Activated naive CD8-positive, alpha-beta T cell treated with anti-CD3 and anti-CD28 coated beads for 36 hours (primary cell): ENCODE results near the gene GATAD2A. TPM values are rescaled to one million over a fixed set of nuclear protein-coding genes. Genes with fewer than 3 reads are reported as not detected.

Experiments used
- DNase-seq: peaks from one replicate; pipeline ENCODE4 v3.0.0; 2021
- H3K27ac Mint-ChIP-seq: one replicate; pipeline ENCODE4 v1.8.0; 2022; ENCODE audit warnings: mild to moderate bottlenecking, moderate library complexity, mixed read lengths
- H3K27me3 Mint-ChIP-seq: one replicate; pipeline ENCODE4 v1.8.0; 2022; ENCODE audit warnings: mild to moderate bottlenecking, mixed read lengths
- H3K36me3 Mint-ChIP-seq: one replicate; pipeline ENCODE4 v1.8.0; 2021; ENCODE audit warnings: mild to moderate bottlenecking, mixed read lengths
- H3K4me1 Mint-ChIP-seq: one replicate; pipeline ENCODE4 v1.8.0; 2021; ENCODE audit warnings: mixed read lengths
- H3K4me3 Mint-ChIP-seq: one replicate; pipeline ENCODE4 v1.8.0; 2022; ENCODE audit warnings: mild to moderate bottlenecking, moderate library complexity, mixed read lengths
- H3K9me3 Mint-ChIP-seq: one replicate; pipeline ENCODE4 v1.8.0; 2022; ENCODE audit warnings: mixed read lengths
- total RNA-seq, 2 experiments: library from RNA; stranded (reverse); gene quantifications; one replicate each; pipeline ENCODE4 v1.2.3, GENCODE V29; 2021

The GATAD2A gene
- total RNA-seq, 2 experiments from 2014 or later: 196 to 202 TPM

DNA sequence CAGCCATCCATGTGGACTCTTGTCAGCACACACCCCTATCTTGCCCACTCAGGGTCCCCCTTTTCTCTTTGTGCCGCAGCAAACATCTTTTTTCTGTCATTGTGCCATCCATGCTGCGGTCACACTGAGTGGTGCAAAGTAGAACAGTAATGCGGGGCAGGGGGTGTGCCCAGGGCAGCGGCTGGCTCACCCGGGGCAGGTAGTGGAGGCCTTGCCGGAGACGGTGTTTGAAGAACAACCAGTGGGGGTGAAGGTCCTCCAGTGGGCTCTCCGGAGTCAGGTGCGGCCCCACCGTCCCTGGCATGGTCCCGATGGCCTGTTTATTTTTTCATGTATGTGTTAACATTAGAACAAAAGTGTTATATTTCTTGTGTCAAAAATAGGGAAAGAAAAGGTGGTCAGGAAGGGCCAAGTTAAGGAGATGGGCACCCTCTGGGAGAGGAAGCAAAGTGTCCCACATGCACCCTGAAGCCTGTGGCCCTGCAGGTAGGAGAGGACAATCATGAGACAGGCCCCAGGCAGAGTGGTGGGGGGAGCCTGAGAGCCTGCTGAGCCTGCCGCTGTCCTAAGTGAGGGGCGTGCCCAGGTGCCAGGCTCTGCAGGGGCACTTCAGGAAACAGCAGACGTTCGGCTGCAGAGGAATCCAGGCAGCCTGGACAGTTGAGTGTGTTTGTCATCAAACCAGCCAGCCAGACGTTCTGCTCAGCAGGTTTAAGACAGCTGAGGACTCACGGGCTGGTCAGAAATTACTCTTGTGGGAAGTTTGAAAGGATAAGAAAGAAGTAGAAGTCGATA, 97.5 kb downstream of the GATAD2A start:
- no peaks in the 10 kb centered on the region for H3K4me1 Mint-ChIP-seq
- H3K9me3 Mint-ChIP-seq: no peaks in the 10 kb centered on the region
- H3K4me3 Mint-ChIP-seq: no peak overlapping the region
- H3K27me3 Mint-ChIP-seq: peaks cover 2% of the 10 kb centered on the region
- DNase-seq: no peak
- peak overlapping the region; percentile 38 for H3K27ac Mint-ChIP-seq
- peaks cover 17% of the 10 kb centered on the region for H3K36me3 Mint-ChIP-seq

DNA sequence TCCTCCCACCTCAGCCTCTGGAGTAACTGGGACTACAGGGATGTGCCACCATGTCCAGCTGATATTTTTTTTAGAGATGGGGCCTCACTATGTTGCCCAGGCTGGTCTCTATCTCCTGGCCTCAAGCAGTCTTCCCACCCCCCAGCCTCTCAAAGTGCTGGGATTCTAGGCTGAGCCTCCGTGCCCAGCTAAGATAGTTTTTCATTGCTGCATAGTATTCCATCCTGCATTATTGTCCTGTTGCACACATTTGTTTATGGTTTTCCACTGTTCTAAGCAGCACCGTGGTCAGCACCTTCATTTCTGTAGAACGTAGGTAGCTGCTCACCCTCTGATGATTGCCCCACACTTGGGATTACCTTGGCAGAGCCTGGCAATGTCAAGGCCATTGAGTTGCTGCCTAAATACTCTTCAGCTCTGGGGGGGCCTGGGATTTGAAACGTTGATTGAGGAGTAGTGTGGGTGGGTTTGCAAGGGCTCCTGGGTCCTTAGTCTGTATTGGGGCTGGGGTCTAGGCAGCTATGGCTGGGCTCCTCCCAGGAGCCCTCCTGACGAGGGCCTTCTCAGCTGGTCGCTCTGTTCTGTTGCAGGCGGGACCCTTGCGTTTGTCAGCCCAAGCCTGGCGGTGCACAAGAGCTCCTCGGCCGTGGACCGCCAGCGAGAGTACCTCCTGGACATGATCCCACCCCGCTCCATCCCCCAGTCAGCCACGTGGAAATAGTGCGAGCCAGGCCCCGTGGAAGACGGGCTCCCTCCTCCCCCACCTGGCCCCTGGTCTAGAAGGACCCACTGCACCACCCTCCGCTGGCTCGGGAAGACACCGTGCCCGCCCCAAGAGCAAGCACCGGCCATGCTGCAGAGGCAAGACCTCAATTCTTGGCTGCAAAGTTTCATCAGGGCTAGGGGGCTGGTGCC, 99.5 kb downstream of the GATAD2A start:
- H3K4me1 Mint-ChIP-seq: no peaks in the 10 kb centered on the region
- H3K36me3 Mint-ChIP-seq: peaks cover 14% of the 10 kb centered on the region
- H3K4me3 Mint-ChIP-seq: no peak overlapping the region
- DNase-seq: no peak
- no peaks in the 10 kb centered on the region for H3K27me3 Mint-ChIP-seq
- no peak overlapping the region for H3K27ac Mint-ChIP-seq
- H3K9me3 Mint-ChIP-seq: no peaks in the 10 kb centered on the region

DNA sequence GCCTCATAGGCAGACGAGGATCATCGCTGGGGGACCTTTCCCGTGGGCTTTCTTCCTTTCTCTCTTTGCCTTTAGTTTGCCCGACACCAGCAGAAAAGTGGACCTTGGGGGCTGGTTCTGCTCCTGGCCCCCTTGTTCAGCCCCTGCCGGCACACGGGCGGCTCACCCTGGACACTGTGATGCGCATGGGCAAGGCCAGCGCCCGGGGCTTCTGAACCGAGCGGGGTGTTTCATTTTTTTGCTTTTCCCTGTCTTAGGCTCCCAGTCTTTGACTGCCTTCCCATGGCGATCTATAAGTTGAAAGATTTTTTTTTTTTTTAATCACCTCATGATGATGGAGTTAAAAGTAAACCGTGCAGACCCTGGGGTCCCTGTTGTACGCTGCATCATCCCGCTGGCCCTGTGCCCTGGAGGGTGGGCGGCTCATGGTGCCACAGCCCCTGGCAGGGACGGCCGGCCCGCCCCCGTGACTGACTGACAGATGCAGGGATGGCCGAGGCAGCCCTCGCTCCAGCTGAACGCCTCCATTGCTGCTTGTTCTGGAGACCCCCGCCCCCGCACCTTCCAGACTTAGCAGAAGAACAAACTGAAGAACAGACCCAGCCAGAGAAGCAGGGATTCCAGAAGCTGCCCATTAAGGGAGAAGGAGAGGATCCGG, 100.3 kb downstream of the GATAD2A start:
- no peaks in the 10 kb centered on the region for H3K27me3 Mint-ChIP-seq
- no peak overlapping the region for H3K27ac Mint-ChIP-seq
- H3K36me3 Mint-ChIP-seq: peaks cover 14% of the 10 kb centered on the region
- H3K4me3 Mint-ChIP-seq: no peak overlapping the region
- DNase-seq: no peak
- no peaks in the 10 kb centered on the region for H3K4me1 Mint-ChIP-seq
- H3K9me3 Mint-ChIP-seq: no peaks in the 10 kb centered on the region

DNA sequence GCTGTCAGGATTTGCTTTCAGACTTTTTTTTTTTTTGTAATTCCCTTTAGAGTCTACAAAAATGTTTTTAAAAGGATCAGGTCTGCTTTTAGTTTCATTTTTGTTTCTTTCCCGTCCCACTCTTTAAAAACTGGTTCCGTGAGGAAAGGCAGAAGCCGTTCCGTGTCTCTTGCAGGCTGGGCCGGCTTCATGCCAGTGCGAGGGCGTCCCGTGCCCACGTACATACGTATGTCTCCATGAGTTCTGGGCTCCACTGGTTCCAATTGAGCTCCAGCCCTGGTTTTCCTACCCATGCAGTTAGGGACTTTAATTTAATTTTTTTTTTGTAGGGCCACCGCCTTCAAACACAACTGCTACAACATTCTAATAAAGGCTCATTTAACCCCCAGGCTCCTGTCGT, 101.1 kb downstream of the GATAD2A start:
- no peaks in the 10 kb centered on the region for H3K4me1 Mint-ChIP-seq
- H3K36me3 Mint-ChIP-seq: peaks cover 14% of the 10 kb centered on the region
- H3K27ac Mint-ChIP-seq: no peak overlapping the region
- no peak for DNase-seq
- H3K27me3 Mint-ChIP-seq: no peaks in the 10 kb centered on the region
- H3K9me3 Mint-ChIP-seq: no peaks in the 10 kb centered on the region
- H3K4me3 Mint-ChIP-seq: no peak overlapping the region

DNA sequence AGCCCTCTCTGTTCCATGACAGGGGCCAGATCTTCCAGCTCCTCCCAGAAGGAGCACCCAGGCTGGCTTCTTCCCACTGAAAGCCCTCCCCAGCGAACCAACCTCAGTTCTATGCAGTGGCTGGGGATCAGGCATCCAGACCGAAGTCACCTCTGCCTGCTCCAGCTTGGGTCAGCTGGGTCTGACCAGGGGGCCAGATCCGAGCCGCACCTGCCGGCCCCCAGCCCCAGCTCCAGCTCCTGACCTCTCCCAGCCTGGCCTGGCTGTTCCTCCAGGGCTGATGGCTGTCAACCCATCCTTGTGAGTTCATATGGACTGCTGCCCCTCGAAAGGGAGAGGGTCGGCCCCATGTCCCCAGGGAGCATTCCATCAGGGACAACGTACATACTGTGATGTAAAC, 101.9 kb downstream of the GATAD2A start:
- H3K4me3 Mint-ChIP-seq: no peak overlapping the region
- H3K4me1 Mint-ChIP-seq: peaks cover 1% of the 10 kb centered on the region
- no peak overlapping the region for H3K27ac Mint-ChIP-seq
- no peaks in the 10 kb centered on the region for H3K9me3 Mint-ChIP-seq
- H3K27me3 Mint-ChIP-seq: no peaks in the 10 kb centered on the region
- no peak for DNase-seq
- peaks cover 14% of the 10 kb centered on the region for H3K36me3 Mint-ChIP-seq

DNA sequence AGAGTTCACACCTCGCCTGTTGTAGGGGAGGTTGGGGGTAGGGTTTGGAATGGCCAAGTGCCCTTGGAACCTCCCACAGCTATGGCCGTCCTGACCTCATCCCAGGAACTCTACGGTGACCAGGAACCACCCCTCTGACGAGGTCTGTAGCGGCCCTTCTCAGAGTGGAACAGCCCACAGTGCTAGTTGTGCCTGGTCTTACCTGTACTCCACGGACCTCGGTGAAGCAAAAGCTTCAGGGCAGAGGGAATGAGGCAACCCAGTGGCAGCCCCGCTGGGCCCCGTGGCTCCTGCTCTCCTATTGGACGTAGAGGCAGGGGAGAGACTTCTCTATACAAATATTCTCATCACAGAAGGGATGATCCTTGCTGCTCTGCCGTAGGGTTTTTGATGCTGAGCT, 102.7 kb downstream of the GATAD2A start:
- no peak overlapping the region for H3K27ac Mint-ChIP-seq
- peaks cover 9% of the 10 kb centered on the region for H3K36me3 Mint-ChIP-seq
- no peak for DNase-seq
- H3K4me1 Mint-ChIP-seq: peaks cover 1% of the 10 kb centered on the region
- H3K9me3 Mint-ChIP-seq: no peaks in the 10 kb centered on the region
- no peak overlapping the region for H3K4me3 Mint-ChIP-seq
- no peaks in the 10 kb centered on the region for H3K27me3 Mint-ChIP-seq

DNA sequence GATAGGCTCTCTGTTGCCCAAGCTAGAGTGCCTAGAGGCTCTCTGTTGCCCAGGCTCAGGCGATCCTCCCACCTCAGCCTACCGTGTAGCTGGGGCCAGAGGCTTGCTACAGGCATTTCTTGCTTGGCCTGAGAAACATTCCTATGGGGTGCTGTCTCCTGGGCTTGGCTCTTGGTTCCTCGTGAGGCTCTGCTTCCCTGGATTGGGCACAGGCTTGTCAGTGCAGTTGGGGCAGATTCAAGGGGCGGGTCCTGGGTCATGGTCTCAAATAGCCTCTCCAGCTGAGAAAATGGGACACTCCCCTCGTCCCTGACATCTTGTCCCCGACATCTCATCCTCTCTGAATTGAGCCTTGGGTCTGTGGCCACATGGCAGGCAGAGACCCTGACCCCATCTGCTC, 105.0 kb downstream of the GATAD2A start:
- peaks cover 1% of the 10 kb centered on the region for H3K4me1 Mint-ChIP-seq
- no peak overlapping the region for H3K4me3 Mint-ChIP-seq
- peak overlapping the region; percentile 19 for H3K27ac Mint-ChIP-seq
- H3K27me3 Mint-ChIP-seq: no peaks in the 10 kb centered on the region
- no peak for DNase-seq
- no peaks in the 10 kb centered on the region for H3K9me3 Mint-ChIP-seq
- peaks cover 13% of the 10 kb centered on the region for H3K36me3 Mint-ChIP-seq

DNA sequence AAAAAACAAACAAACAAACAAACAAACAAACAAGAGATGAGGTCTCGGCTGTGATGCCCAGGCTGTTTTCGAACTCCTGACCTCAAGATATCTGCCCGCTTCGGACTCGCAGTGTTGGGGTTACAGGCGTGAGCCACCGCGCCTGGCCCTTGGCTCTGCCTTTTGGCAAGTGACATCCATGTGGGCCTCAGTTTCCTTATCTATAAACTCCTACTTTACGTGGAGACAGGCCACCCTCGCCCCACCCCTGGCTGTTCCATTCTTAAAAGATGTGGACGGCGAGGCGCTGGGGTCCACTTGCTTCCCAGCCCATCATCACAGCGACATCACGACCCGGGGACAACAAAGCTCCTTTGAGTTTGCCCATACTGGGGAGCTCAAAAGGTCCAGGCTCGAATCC, 108.2 kb downstream of the GATAD2A start:
- DNase-seq: no peak
- no peak overlapping the region for H3K4me3 Mint-ChIP-seq

DNA sequence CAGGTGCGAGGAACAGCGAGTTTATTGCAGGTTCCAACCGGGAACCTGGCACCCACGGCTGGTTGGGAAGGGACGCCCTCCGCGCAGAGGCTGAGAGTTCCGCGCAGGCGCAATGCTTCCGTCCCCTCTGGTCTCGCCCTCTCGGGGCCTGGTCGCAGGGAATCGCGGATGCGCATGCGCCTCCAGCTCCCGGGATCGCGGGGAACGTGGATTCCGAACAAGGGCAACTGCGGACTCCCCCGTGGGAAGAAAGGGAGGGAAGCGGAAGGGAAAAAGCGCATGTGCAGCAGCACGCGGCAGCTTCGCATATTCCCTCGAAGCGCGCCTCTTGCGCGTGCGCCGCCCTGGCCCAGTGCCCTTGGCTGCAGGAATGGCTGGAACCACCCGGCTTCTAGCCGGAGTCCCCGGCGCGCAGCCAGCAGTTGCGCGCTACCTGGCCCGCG, 108.8 kb downstream of the GATAD2A start:
- Mint-ChIP-seq H3K4me1 (peaks cover 13% of the 10 kb centered on the region), H3K4me3 (no peak overlapping the region), H3K27ac (no peak overlapping the region), H3K27me3 (no peaks in the 10 kb centered on the region), H3K36me3 (peaks cover 20% of the 10 kb centered on the region), H3K9me3 (no peaks in the 10 kb centered on the region)
- DNase-seq: peak; percentile 28

More for the DNA sequence above, 108.2 kb downstream of the GATAD2A start:
- Mint-ChIP-seq H3K9me3 (no peaks in the 10 kb centered on the region), H3K27me3 (no peaks in the 10 kb centered on the region), H3K27ac (no peak overlapping the region), H3K36me3 (peaks cover 18% of the 10 kb centered on the region), H3K4me1 (peaks cover 11% of the 10 kb centered on the region)

DNA sequence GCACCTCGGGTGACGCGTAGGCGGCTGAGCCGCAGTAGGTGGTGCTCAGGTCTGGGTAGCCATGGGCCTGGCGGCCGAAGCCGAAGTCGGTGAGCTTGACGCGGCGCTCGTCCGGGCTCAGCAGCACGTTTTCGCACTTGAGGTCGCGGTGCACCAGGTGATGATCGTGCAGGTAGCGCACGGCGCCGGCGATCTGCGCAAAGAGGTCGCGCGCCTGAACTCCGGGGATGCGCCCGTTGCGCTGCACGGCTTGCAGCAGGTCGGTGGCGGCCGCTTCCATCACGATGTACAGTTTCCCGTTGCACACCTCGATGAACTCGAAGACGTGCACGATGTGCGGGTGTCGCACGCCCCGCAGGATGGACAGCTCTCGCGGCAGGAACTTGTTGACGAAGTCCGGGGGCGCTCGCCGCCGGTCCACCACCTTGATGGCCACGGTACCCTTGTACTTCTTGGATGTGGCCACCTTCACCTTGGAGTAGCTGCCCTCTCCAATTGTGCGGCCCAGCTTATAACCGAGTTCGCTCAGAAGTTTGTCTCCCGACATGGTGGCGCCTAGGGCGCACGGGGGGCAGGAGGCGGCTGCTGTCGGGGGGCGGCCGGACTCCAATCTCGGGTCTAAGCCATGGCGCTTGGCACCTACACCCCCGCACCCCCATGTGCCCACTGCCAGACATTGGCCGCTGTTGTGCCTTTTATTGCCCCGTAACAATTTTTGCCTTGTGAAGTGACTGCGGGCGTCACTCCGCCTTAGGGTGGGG, 109.6 kb downstream of the GATAD2A start, which contains the start of gene TSSK6:
TSS of gene TSSK6 (minus strand) at position 668 of the 761 bp plus-strand sequence. CDS start at position 547, 121 bp downstream.
- Mint-ChIP-seq H3K36me3 (peaks cover 28% of the 10 kb centered on the region), H3K9me3 (no peaks in the 10 kb centered on the region), H3K4me1 (peaks cover 16% of the 10 kb centered on the region), H3K4me3 (peak within 1 kb of the TSS; percentile 92), H3K27ac (peak within 1 kb of the TSS; percentile 90), H3K27me3 (no peaks in the 10 kb centered on the region)
- no peak for DNase-seq

DNA sequence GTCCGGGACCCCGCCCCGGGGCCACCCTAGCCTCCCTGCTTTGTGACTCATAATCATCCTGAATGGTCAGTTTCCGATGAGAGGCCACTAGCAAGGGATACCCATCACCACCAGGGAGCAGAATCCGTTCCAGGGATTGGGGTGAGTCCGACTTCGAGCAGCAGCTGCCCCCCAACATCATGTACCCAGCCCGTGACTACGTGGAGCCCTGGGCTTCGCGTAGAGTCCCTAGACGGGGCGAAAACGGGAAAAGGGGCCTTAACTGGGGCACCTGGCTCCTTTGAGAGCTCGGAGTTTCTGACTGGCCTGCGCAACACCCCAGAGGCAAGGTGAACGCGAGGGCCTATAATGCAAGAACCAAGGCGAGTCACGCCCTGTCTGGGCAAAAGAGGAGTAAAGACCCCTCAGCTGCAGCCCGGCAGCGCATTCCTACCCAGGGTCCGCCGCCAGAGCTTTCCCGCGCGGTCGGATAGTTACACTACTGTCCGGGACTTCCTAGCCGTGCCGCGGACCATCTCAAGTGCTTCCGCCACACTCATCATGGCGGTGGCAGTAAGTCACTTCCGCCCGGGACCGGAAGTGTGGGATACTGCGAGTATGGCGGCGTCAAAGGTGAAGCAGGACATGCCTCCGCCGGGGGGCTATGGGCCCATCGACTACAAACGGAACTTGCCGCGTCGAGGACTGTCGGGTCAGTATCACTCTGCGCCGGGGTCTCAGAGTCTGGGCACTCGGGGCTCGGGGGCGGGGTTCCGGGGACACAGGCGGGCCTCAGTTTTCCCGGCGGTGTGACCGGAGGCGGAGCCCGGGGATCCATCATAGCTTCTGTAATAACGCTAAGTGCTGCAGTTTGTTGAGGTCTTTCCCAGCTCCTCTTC, 110.4 kb downstream of the GATAD2A start, which contains the start of gene NDUFA13:
TSS of gene NDUFA13 (plus strand) at position 584 of the 878 bp plus-strand sequence. CDS start at position 598, 14 bp downstream.
- peak; percentile 93 for DNase-seq
- H3K36me3 Mint-ChIP-seq: peaks cover 33% of the 10 kb centered on the region
- H3K4me3 Mint-ChIP-seq: peak within 1 kb of the TSS; percentile 92
- no peaks in the 10 kb centered on the region for H3K9me3 Mint-ChIP-seq
- no peaks in the 10 kb centered on the region for H3K27me3 Mint-ChIP-seq
- peaks cover 20% of the 10 kb centered on the region for H3K4me1 Mint-ChIP-seq
- H3K27ac Mint-ChIP-seq: peak within 1 kb of the TSS; percentile 90

DNA sequence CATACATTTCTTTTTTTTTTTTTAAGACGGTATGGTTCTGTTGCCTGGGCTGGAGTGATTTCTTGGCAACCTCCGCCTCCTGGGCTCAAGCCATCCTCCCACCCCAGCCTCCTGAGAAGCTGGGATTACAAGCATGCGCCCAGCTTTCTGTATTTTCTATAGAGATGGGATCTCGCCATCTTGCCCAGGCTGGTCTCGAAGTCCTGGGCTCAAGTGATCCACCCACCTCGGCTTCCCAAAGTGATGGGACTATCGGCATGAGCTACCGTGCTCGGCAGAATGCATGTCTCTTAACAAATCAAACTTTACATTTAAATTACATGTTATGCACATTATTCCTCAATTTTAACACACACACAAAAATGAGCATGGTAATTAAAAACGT, 111.8 kb downstream of the GATAD2A start:
- Mint-ChIP-seq H3K27me3 (no peaks in the 10 kb centered on the region), H3K27ac (peak overlapping the region; percentile 66), H3K9me3 (no peaks in the 10 kb centered on the region), H3K4me1 (peaks cover 26% of the 10 kb centered on the region), H3K4me3 (peak overlapping the region; percentile 92), H3K36me3 (peaks cover 33% of the 10 kb centered on the region)
- DNase-seq: no peak

DNA sequence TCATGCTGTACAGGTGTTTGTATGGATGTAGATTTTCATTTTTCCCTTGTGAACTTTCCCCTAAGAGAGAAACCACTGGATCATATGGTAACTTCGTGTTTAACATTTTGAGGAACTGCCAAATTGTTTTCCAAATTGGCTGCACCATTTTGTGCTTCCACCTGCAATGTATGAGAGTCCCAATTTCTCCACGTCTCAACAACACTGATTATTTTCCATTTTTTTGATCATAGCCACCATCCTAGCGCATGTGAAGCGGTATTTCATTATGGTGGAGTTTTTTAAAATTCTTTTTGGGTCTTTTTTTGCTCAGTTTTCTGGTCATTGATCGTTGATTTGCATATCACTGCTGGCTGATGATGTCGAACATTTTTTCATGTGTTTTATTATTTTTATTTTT, 115.5 kb downstream of the GATAD2A start:
- Mint-ChIP-seq H3K27ac (no peak overlapping the region), H3K4me1 (peaks cover 37% of the 10 kb centered on the region), H3K4me3 (no peak overlapping the region), H3K36me3 (peaks cover 29% of the 10 kb centered on the region), H3K9me3 (no peaks in the 10 kb centered on the region), H3K27me3 (no peaks in the 10 kb centered on the region)
- no peak for DNase-seq
